ENCODE results near the gene RAB33A.

Gene RAB33A

GRCh38 chrX:130171446-130172126, at the start of gene RAB33A:
TSS of gene RAB33A (plus strand) at chrX:130171962. CDS start at chrX:130172063, 101 bp downstream.
- no peak for DNase-seq

- no peak for DNase-seq
These were observed 47.2 kb upstream of the RAB33A start for GRCh38 chrX:130124577-130124976.

- no peak for DNase-seq
These were observed 46.5 kb upstream of the RAB33A start for GRCh38 chrX:130125091-130125874.

GRCh38 chrX:130130990-130131389, 40.8 kb upstream of the RAB33A start:
- no peak for DNase-seq

- no peak for DNase-seq
These were observed 35.3 kb upstream of the RAB33A start for GRCh38 chrX:130136496-130136895.

- DNase-seq: no peak
These were observed 34.8 kb upstream of the RAB33A start for GRCh38 chrX:130136961-130137360.

GRCh38 chrX:130139474-130140201, 32.1 kb upstream of the RAB33A start:
- no peak for DNase-seq

- DNase-seq: no peak
These were observed 27.3 kb upstream of the RAB33A start for GRCh38 chrX:130144509-130144908.

GRCh38 chrX:130145123-130145522, 26.6 kb upstream of the RAB33A start:
- no peak for DNase-seq

- no peak for DNase-seq
These were observed 24.1 kb upstream of the RAB33A start for GRCh38 chrX:130147631-130148030.

- no peak for DNase-seq
These were observed 16.2 kb upstream of the RAB33A start for GRCh38 chrX:130155564-130155963.

GRCh38 chrX:130158311-130158710, 13.5 kb upstream of the RAB33A start:
- no peak for DNase-seq

- DNase-seq: no peak
These were observed 12.0 kb upstream of the RAB33A start for GRCh38 chrX:130159776-130160175.

- no peak for DNase-seq
These were observed 9.5 kb upstream of the RAB33A start for GRCh38 chrX:130162094-130162735.

- no peak for DNase-seq
These were observed 8.4 kb upstream of the RAB33A start for GRCh38 chrX:130163398-130163797.

- no peak for DNase-seq
These were observed 6.5 kb upstream of the RAB33A start for GRCh38 chrX:130165181-130165702.

- DNase-seq: no peak
These were observed 5.9 kb upstream of the RAB33A start, which contains the start of gene AIFM1 for GRCh38 chrX:130165703-130166502. TSS of gene AIFM1 (minus strand) at chrX:130165841. CDS start at chrX:130165656, 185 bp downstream.

GRCh38 chrX:130166503-130166777, 5.3 kb upstream of the RAB33A start:
- no peak for DNase-seq

GRCh38 chrX:130167040-130167439, 4.7 kb upstream of the RAB33A start:
- DNase-seq: no peak

GRCh38 chrX:130170752-130171445, 863 bp upstream of the RAB33A start:
- DNase-seq: peak; percentile 61

- DNase-seq: no peak
These were observed 524 bp downstream of the RAB33A start for GRCh38 chrX:130172127-130172845.
